Testis (tissue), 3 donors: ENCODE measurements around the gene STARD5. TPM values are rescaled to one million over a fixed set of nuclear protein-coding genes. Genes with fewer than 3 reads are reported as not detected.

Source experiments
- DNase-seq: peaks from one replicate; pipeline ENCODE4 v3.0.0-alpha.2; 2019
- H3K27ac ChIP-seq, 2 donors: fragments of 200-600 bp; sonication (generic); one replicate each; pipeline ENCODE4 v1.5.1; 2019
- H3K27me3 ChIP-seq: fragments of 200-600 bp; sonication (generic); one replicate; pipeline ENCODE4 v1.5.1; 2019
- H3K36me3 ChIP-seq: fragments of 200-600 bp; sonication (generic); one replicate; pipeline ENCODE4 v1.5.1; 2017; ENCODE audit warnings: low read depth; ENCODE audit errors: missing control alignments
- H3K4me1 ChIP-seq: fragments of 200-600 bp; sonication (generic); one replicate; pipeline ENCODE4 v1.5.1; 2019
- H3K4me3 ChIP-seq, 2 donors: fragments of 200-600 bp; sonication (generic); one replicate each; pipeline ENCODE4 v1.5.1; 2017 to 2019
- H3K9me3 ChIP-seq: fragments of 200-600 bp; sonication (generic); one replicate; pipeline ENCODE4 v1.5.1; 2017
- POLR2A ChIP-seq: fragments of 450-650 bp; IDR thresholded peaks from one replicate; pipeline ENCODE4 v1.6.1; 2017; ENCODE audit warnings: antibody characterized with exemption, mild to moderate bottlenecking, moderate library complexity
- WGBS, 2 donors: methylation state at CpG; one replicate each; pipeline ENCODE4 v1.1.5; 2018; 5-methylcytosine and 5-hydroxymethylcytosine counted together
- intact Hi-C: fragments of 100-400 bp; cut with DNase I; formaldehyde crosslinking; loops from one replicate; pipeline ENCODE4 v1.15.1; 2023; ENCODE audit warnings: low total_unique reads
- polyA plus RNA-seq: library from polyadenylated mRNA; stranded (reverse); fragments of 350-450 nt; fragmentation: Illumina TruSeq; extraction: RNeasy Lipid Tissue Mini Kit (QIAGEN cat#74804); gene quantifications from one replicate; pipeline ENCODE4 v1.2.3, GENCODE V29; 2014; ENCODE audit warnings: low read depth, low replicate concordance; ENCODE audit not compliant: insufficient read depth
- total RNA-seq, 2 donors: library from RNA; depleted of rRNA; stranded (reverse); fragments of >200 nt; gene quantifications; one replicate each; pipeline ENCODE4 v1.2.3, GENCODE V29; 2016
- TF ChIP-seq, protein P1 (sequence below), 3 experiments: fragments of 450-650 bp in 2 of 3; fragments of 200-600 bp in 1 of 3; sonication (generic) in 1 of 3; IDR thresholded peaks; one replicate each; pipeline ENCODE4 v1.5.1; 2016 to 2019; ENCODE audit warnings: antibody characterized with exemption in 3 of 3, mild to moderate bottlenecking in 2 of 3, moderate library complexity in 1 of 3

STARD5 gene
- total and polyA plus RNA-seq, 3 donors from 2014 or later: 8.7 to 16.2 (median 15.7) TPM

DNA sequence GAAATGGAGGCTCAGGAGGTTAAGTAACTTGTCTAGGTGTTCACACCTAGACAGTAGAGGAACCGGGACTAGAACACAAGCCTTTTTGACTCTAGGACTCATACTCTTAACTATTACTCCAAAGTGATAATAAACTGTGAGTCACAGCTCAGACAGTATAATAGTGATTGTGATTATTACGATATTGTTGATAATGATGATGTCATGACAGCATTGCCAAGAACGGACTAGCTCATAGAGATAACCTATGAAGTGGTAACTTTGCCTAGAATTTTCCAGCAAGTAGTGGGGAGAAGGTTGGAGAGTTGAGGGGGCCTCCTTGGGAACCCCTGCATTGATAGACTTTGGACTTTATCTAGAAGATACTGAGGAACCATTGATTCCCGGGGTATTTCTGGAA, 34.0 kb downstream of the STARD5 start:
- no peak for TF ChIP-seq POLR2A
- TF ChIP-seq, protein P1, sequence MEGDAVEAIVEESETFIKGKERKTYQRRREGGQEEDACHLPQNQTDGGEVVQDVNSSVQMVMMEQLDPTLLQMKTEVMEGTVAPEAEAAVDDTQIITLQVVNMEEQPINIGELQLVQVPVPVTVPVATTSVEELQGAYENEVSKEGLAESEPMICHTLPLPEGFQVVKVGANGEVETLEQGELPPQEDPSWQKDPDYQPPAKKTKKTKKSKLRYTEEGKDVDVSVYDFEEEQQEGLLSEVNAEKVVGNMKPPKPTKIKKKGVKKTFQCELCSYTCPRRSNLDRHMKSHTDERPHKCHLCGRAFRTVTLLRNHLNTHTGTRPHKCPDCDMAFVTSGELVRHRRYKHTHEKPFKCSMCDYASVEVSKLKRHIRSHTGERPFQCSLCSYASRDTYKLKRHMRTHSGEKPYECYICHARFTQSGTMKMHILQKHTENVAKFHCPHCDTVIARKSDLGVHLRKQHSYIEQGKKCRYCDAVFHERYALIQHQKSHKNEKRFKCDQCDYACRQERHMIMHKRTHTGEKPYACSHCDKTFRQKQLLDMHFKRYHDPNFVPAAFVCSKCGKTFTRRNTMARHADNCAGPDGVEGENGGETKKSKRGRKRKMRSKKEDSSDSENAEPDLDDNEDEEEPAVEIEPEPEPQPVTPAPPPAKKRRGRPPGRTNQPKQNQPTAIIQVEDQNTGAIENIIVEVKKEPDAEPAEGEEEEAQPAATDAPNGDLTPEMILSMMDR (IDR thresholded peaks at IDR 0.05): no peak
- DNase-seq: no peak
- Histone ChIP-seq H3K4me3 (no peak overlapping the region), H3K9me3 (no peaks in the 10 kb centered on the region), H3K36me3 (no peaks in the 10 kb centered on the region), H3K27ac (no peak overlapping the region), H3K4me1 (no peaks in the 10 kb centered on the region), H3K27me3 (no peaks in the 10 kb centered on the region)
- intact Hi-C loops: no loop called here
- WGBS, 2 donors: 89% methylated on average over 4 of the region's 4 CpGs

DNA sequence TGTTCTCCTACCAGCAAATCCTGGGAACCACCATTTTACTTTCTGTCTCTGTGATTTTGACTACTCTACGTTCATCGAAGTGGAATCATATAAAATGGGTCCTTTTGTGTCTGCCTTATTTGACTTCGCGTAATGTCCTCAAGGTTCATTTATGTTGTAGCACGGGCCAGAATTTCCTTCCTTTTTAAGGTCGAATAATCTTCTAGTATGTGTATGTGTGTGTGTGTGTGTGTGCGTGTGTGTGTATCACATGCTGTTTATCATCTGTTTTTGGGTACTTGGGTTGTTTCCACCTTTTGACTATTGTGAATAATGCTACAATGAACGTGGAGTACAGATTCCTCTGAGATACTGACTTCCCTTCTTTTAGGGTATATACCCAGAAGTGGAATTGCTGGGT, 35.3 kb downstream of the STARD5 start:
- H3K4me3 ChIP-seq: no peak overlapping the region
- H3K27ac ChIP-seq: no peak overlapping the region
- no peaks in the 10 kb centered on the region for H3K27me3 ChIP-seq
- H3K4me1 ChIP-seq: no peaks in the 10 kb centered on the region
- no peaks in the 10 kb centered on the region for H3K36me3 ChIP-seq
- 83 to 87% methylated on average over 8 of the region's 8 CpGs for WGBS, 2 donors
- DNase-seq: no peak
- no peak for TF ChIP-seq POLR2A
- TF ChIP-seq, protein P1 (IDR thresholded peaks at IDR 0.05): no peak
- intact Hi-C loops: no loop called here
- no peaks in the 10 kb centered on the region for H3K9me3 ChIP-seq

GRCh38 chr15:81288040-81288439, 35.9 kb downstream of the STARD5 start:
- no peaks in the 10 kb centered on the region for H3K9me3 ChIP-seq
- no peak for DNase-seq
- 84 to 94% methylated on average over 3 of the region's 3 CpGs for WGBS, 2 donors
- H3K27ac ChIP-seq: no peak overlapping the region
- H3K36me3 ChIP-seq: no peaks in the 10 kb centered on the region
- no peak for TF ChIP-seq POLR2A
- TF ChIP-seq, protein P1 (IDR thresholded peaks at IDR 0.05): no peak
- H3K4me3 ChIP-seq: no peak overlapping the region
- intact Hi-C loops: no loop called here
- H3K27me3 ChIP-seq: no peaks in the 10 kb centered on the region
- H3K4me1 ChIP-seq: no peaks in the 10 kb centered on the region

- Histone ChIP-seq H3K36me3 (no peaks in the 10 kb centered on the region), H3K27me3 (no peaks in the 10 kb centered on the region), H3K4me3 (no peak overlapping the region), H3K4me1 (no peaks in the 10 kb centered on the region), H3K9me3 (no peaks in the 10 kb centered on the region), H3K27ac (no peak overlapping the region)
- WGBS, 2 donors: 73 to 77% methylated on average over 2 of the region's 2 CpGs
- DNase-seq: no peak
- no peak for TF ChIP-seq POLR2A
- TF ChIP-seq, protein P1 (IDR thresholded peaks at IDR 0.05): no peak
- intact Hi-C loops: no loop called here
Measured at GRCh38 chr15:81286621-81287121, 37.3 kb downstream of the STARD5 start.

- no peak for DNase-seq
- H3K27ac ChIP-seq: no peak overlapping the region
- H3K4me1 ChIP-seq: no peaks in the 10 kb centered on the region
- no peak overlapping the region for H3K4me3 ChIP-seq
- 97 to 99% methylated on average over 6 of the region's 6 CpGs for WGBS, 2 donors
- H3K36me3 ChIP-seq: no peaks in the 10 kb centered on the region
- TF ChIP-seq POLR2A: no peak
- TF ChIP-seq, protein P1 (IDR thresholded peaks at IDR 0.05): no peak
- H3K9me3 ChIP-seq: no peaks in the 10 kb centered on the region
- intact Hi-C loops: no loop called here
- H3K27me3 ChIP-seq: no peaks in the 10 kb centered on the region
Measured at GRCh38 chr15:81285461-81285860, 38.5 kb downstream of the STARD5 start.
